Epidermal melanocyte (primary cell): ENCODE data around the gene PTHLH.
A peak's percentile ranks its signal among the peaks of the same experiment; 100 is the strongest.

Experiments used
- DNase-seq: peaks from one replicate; pipeline ENCODE4 v3.0.0; 2011; ENCODE audit warnings: low spot score; ENCODE audit not compliant: insufficient read length

Gene PTHLH

GRCh38 chr12:27937768-27938167, 34.8 kb downstream of the PTHLH start:
- DNase-seq: no peak

- DNase-seq: no peak
Measured at GRCh38 chr12:27936196-27936595, 36.3 kb downstream of the PTHLH start.

DNA sequence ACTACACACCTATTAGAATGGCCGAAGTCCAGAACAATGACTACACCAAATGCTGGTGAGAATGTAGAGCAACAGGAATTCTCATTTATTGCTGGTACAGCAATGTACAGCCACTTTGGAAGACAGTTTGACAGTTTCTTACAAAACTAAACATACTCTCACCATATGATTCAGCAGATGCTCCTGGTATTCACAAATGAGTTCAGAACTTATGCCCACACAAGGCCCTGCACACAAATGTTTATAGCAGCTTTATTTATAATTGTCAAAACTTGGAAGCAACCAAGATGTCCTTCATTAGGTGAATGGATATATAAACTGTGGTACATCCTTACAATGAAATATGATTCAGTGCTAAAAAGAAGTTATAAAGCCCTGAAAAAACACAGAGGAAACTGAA, 38.3 kb downstream of the PTHLH start:
- DNase-seq: no peak

GRCh38 chr12:27931390-27931789, 41.1 kb downstream of the PTHLH start:
- no peak for DNase-seq

- DNase-seq: no peak
Measured at GRCh38 chr12:27927347-27927746, 45.2 kb downstream of the PTHLH start.

GRCh38 chr12:27924350-27925135, 48.0 kb downstream of the PTHLH start:
- DNase-seq: no peak

- DNase-seq: no peak
Measured at GRCh38 chr12:27922531-27923139, 49.9 kb downstream of the PTHLH start.

DNA sequence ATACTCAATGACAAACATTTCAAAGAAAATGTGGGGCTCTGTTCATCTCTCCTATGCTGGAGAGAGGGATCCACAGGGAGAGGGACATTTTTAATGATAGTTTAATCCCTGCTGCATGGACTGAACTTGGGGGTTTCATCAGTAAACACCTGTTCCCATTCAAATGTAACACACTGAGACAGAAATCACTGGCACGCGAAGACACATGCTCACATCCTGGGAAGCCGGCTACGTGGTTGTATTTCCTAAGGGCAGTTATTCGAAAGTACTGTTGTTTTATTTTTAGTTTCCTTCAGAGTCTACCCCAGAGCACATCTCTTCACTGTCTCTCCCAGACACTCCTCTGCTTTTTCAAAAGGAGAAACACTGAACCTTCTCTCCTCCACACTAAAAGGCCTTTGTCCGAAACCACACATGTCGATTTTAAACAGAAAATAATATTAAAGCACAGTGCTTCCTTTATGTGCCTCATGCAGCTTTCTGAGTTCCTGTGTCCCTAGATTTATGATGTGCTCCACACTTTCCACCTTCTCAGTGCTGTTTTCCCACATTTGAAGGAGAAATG, 52.8 kb downstream of the PTHLH start:
- DNase-seq: peak; percentile 59

DNA sequence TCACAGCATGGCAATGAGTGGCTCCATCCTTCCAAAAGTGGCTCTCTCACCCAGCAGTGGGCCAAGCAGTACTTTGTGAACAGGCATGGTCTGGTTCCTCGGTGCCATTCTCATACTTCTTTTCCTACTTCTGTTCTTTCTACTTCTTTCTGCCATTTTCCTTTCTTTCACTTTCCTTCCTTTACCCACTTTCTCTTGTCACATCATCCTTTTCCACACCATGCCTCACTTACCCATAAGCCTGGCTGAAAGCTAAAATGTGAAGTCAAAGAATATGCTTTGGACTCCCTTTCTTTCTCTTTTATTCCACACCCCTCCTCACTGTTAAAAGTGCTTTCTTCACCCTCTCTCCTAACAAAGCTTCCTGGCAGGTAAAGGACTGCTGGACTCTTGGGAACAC, 57.0 kb downstream of the PTHLH start:
- no peak for DNase-seq

GRCh38 chr12:27915021-27915420, 57.5 kb downstream of the PTHLH start:
- DNase-seq: no peak

- DNase-seq: no peak
Measured at GRCh38 chr12:27913999-27914614, 58.4 kb downstream of the PTHLH start.

DNA sequence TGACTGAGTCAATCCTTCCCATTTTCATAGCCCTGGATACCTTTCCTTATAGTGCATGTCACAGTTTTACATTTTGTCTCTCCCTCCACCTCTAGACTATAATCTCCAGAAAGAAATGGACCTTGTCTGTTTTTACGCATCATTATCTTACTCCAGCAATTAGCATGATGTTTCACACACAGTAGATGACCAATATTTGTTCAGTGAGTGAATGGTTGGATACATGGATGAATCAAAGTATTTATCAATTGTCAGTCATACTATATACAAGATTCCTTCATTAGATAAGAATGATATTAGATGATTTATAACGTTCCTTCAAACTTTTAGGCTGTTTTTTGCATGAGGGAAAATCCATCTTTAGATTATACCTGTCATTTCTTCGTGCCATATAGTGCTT, 61.1 kb downstream of the PTHLH start:
- DNase-seq: no peak
